ENCODE results near the gene IPO5. TPM values are rescaled to one million over a fixed set of nuclear protein-coding genes. Genes with fewer than 3 reads are reported as not detected.

IPO5 gene
- total RNA-seq, 2 experiments from 2014 or later = 270 to 277 TPM

GRCh38 chr13:98048265-98048664 lies 94.8 kb downstream of the IPO5 start:
- Mint-ChIP-seq H3K4me3 (no peak overlapping the region), H3K36me3 (no peaks in the 10 kb centered on the region), H3K4me1 (no peaks in the 10 kb centered on the region), H3K9me3 (peaks cover 3% of the 10 kb centered on the region), H3K27me3 (no peaks in the 10 kb centered on the region), H3K27ac (no peak overlapping the region)
- no peak for DNase-seq

- Mint-ChIP-seq H3K4me1 (no peaks in the 10 kb centered on the region), H3K27ac (no peak overlapping the region), H3K27me3 (peaks cover 12% of the 10 kb centered on the region), H3K9me3 (peaks cover 3% of the 10 kb centered on the region), H3K36me3 (no peaks in the 10 kb centered on the region), H3K4me3 (no peak overlapping the region)
- DNase-seq = no peak
Measured at GRCh38 chr13:98050041-98050466, 96.6 kb downstream of the IPO5 start.

GRCh38 chr13:98052412-98052811 lies 98.9 kb downstream of the IPO5 start:
- Mint-ChIP-seq H3K36me3 (no peaks in the 10 kb centered on the region), H3K27ac (no peak overlapping the region), H3K4me3 (no peak overlapping the region), H3K4me1 (no peaks in the 10 kb centered on the region), H3K27me3 (peaks cover 18% of the 10 kb centered on the region), H3K9me3 (peaks cover 3% of the 10 kb centered on the region)
- DNase-seq = no peak

GRCh38 chr13:98054301-98054700 lies 100.8 kb downstream of the IPO5 start:
- Mint-ChIP-seq H3K36me3 (no peaks in the 10 kb centered on the region), H3K27ac (no peak overlapping the region), H3K4me1 (no peaks in the 10 kb centered on the region), H3K9me3 (peaks cover 3% of the 10 kb centered on the region), H3K4me3 (no peak overlapping the region), H3K27me3 (peaks cover 21% of the 10 kb centered on the region)
- no peak for DNase-seq

- H3K27ac Mint-ChIP-seq = no peak overlapping the region
- no peak overlapping the region for H3K4me3 Mint-ChIP-seq
- no peak for DNase-seq
- peaks cover 21% of the 10 kb centered on the region for H3K27me3 Mint-ChIP-seq
- H3K36me3 Mint-ChIP-seq = no peaks in the 10 kb centered on the region
- H3K9me3 Mint-ChIP-seq = peaks cover 3% of the 10 kb centered on the region
- no peaks in the 10 kb centered on the region for H3K4me1 Mint-ChIP-seq
Measured at GRCh38 chr13:98055623-98056022, 102.1 kb downstream of the IPO5 start.

GRCh38 chr13:98056839-98057410 lies 103.5 kb downstream of the IPO5 start:
- Mint-ChIP-seq H3K4me1 (no peaks in the 10 kb centered on the region), H3K27me3 (peaks cover 21% of the 10 kb centered on the region), H3K9me3 (peaks cover 3% of the 10 kb centered on the region), H3K27ac (no peak overlapping the region), H3K36me3 (no peaks in the 10 kb centered on the region), H3K4me3 (no peak overlapping the region)
- DNase-seq = no peak

- Mint-ChIP-seq H3K4me1 (no peaks in the 10 kb centered on the region), H3K27me3 (peaks cover 17% of the 10 kb centered on the region), H3K36me3 (no peaks in the 10 kb centered on the region), H3K4me3 (no peak overlapping the region), H3K9me3 (no peaks in the 10 kb centered on the region), H3K27ac (no peak overlapping the region)
- DNase-seq = no peak
Measured at GRCh38 chr13:98059276-98059675, 105.8 kb downstream of the IPO5 start.

GRCh38 chr13:98060282-98060681 lies 106.8 kb downstream of the IPO5 start:
- H3K27me3 Mint-ChIP-seq = peaks cover 13% of the 10 kb centered on the region
- DNase-seq = no peak
- no peak overlapping the region for H3K27ac Mint-ChIP-seq
- no peaks in the 10 kb centered on the region for H3K4me1 Mint-ChIP-seq
- H3K36me3 Mint-ChIP-seq = no peaks in the 10 kb centered on the region
- no peak overlapping the region for H3K4me3 Mint-ChIP-seq
- H3K9me3 Mint-ChIP-seq = no peaks in the 10 kb centered on the region

GRCh38 chr13:98065468-98065867 lies 112.0 kb downstream of the IPO5 start:
- Mint-ChIP-seq H3K9me3 (no peaks in the 10 kb centered on the region), H3K4me1 (no peaks in the 10 kb centered on the region), H3K4me3 (no peak overlapping the region), H3K36me3 (no peaks in the 10 kb centered on the region), H3K27me3 (peaks cover 9% of the 10 kb centered on the region), H3K27ac (no peak overlapping the region)
- DNase-seq = no peak

- DNase-seq = no peak
- H3K9me3 Mint-ChIP-seq = no peaks in the 10 kb centered on the region
- H3K27me3 Mint-ChIP-seq = peaks cover 9% of the 10 kb centered on the region
- no peak overlapping the region for H3K4me3 Mint-ChIP-seq
- H3K27ac Mint-ChIP-seq = no peak overlapping the region
- H3K36me3 Mint-ChIP-seq = no peaks in the 10 kb centered on the region
- no peaks in the 10 kb centered on the region for H3K4me1 Mint-ChIP-seq
Measured at GRCh38 chr13:98066636-98067035, 113.2 kb downstream of the IPO5 start.

- Mint-ChIP-seq H3K9me3 (no peaks in the 10 kb centered on the region), H3K4me1 (no peaks in the 10 kb centered on the region), H3K36me3 (no peaks in the 10 kb centered on the region), H3K27ac (no peak overlapping the region), H3K4me3 (no peak overlapping the region), H3K27me3 (peaks cover 9% of the 10 kb centered on the region)
- DNase-seq = no peak
Measured at GRCh38 chr13:98068521-98068920, 115.0 kb downstream of the IPO5 start.

GRCh38 chr13:98069985-98070384 lies 116.5 kb downstream of the IPO5 start:
- Mint-ChIP-seq H3K27ac (no peak overlapping the region), H3K36me3 (no peaks in the 10 kb centered on the region), H3K4me3 (no peak overlapping the region), H3K27me3 (peaks cover 7% of the 10 kb centered on the region), H3K9me3 (no peaks in the 10 kb centered on the region), H3K4me1 (no peaks in the 10 kb centered on the region)
- no peak for DNase-seq

GRCh38 chr13:98071316-98071715 lies 117.8 kb downstream of the IPO5 start:
- H3K27me3 Mint-ChIP-seq = peaks cover 13% of the 10 kb centered on the region
- no peak overlapping the region for H3K4me3 Mint-ChIP-seq
- no peaks in the 10 kb centered on the region for H3K36me3 Mint-ChIP-seq
- H3K4me1 Mint-ChIP-seq = no peaks in the 10 kb centered on the region
- H3K27ac Mint-ChIP-seq = no peak overlapping the region
- no peak for DNase-seq
- no peaks in the 10 kb centered on the region for H3K9me3 Mint-ChIP-seq

- Mint-ChIP-seq H3K27me3 (peaks cover 13% of the 10 kb centered on the region), H3K4me3 (no peak overlapping the region), H3K4me1 (no peaks in the 10 kb centered on the region), H3K27ac (no peak overlapping the region), H3K36me3 (no peaks in the 10 kb centered on the region), H3K9me3 (no peaks in the 10 kb centered on the region)
- DNase-seq = no peak
Measured at GRCh38 chr13:98072476-98072875, 119.0 kb downstream of the IPO5 start.

All from activated naive CD8-positive, alpha-beta T cell treated with anti-CD3 and anti-CD28 coated beads for 36 hours (primary cell).